B cell (primary cell): Measurements from ENCODE around the gene ADAP2. TPM values are rescaled to one million over a fixed set of nuclear protein-coding genes. Genes with fewer than 3 reads are reported as not detected.

Experiments
- ATAC-seq: fragments of 200-7000 bp; cut with Tn5 transposase; one replicate; pipeline ENCODE4 v1.10.0; 2021; ENCODE audit warnings: low read depth, mild to moderate bottlenecking, moderate number of reproducible peaks, moderate library complexity
- CTCF ChIA-PET: fragments of 350-600 bp; sonication (Branson Sonifier 250); formaldehyde crosslinking; loops from one replicate; lab custom pipeline; 2021; ENCODE audit warnings: antibody characterized with exemption, inconsistent platforms; lab: Charles Lee
- POLR2A ChIA-PET: fragments of 350-600 bp; sonication (Branson Sonifier 250); formaldehyde crosslinking; loops from one replicate; lab custom pipeline; 2021; ENCODE audit warnings: antibody characterized with exemption; lab: Charles Lee
- DNase-seq: peaks from one replicate; pipeline ENCODE4 v3.0.0; 2013
- H2AFZ ChIP-seq: 2 replicates; pipeline ENCODE4 v1.6.1; 2012; ENCODE audit warnings: mild to moderate bottlenecking, low read depth, low read length; ENCODE audit not compliant: insufficient read depth, poor library complexity, severe bottlenecking
- H3K27ac ChIP-seq, 2 donors: 1 replicate in 1 of 2; 2 replicates in 1 of 2; pipeline ENCODE4 v1.5.1; 2012 to 2013; ENCODE audit warnings: low read length in 2 of 2, mild to moderate bottlenecking in 2 of 2, moderate library complexity in 1 of 2
- H3K27me3 ChIP-seq, 4 experiments: fragments of 200-600 bp in 1 of 4; sonication (generic) in 1 of 4; replicated peaks in 1 of 4; 1 replicate in 2 of 4; 2 replicates in 2 of 4; pipeline versions ENCODE4 v1.6.1 to v1.7.0; 2013 to 2016; ENCODE audit warnings: low read length in 3 of 4, mild to moderate bottlenecking in 2 of 4, mixed read lengths in 1 of 4, moderate library complexity in 1 of 4; ENCODE audit not compliant: insufficient read depth in 4 of 4, control insufficient read depth in 3 of 4; ENCODE audit errors: control extremely low read depth in 1 of 4
- H3K36me3 ChIP-seq, 2 experiments: replicated peaks in 1 of 2; 1 replicate in 1 of 2; 2 replicates in 1 of 2; pipeline versions ENCODE4 v1.6.1 to v1.7.1; 2013; ENCODE audit warnings: low read length in 1 of 2; ENCODE audit not compliant: insufficient read depth in 2 of 2, control insufficient read depth in 1 of 2; ENCODE audit errors: control extremely low read depth in 1 of 2, extremely low read depth in 1 of 2
- H3K4me1 ChIP-seq, 2 donors: fragments of 200-600 bp in 1 of 2; sonication (generic) in 1 of 2; 1 replicate in 1 of 2; 2 replicates in 1 of 2; pipeline versions ENCODE4 v1.5.1 to v1.6.1; 2013 to 2017; ENCODE audit warnings: low read length in 2 of 2; ENCODE audit not compliant: control insufficient read depth in 2 of 2, insufficient read depth in 2 of 2
- H3K4me2 ChIP-seq: replicated peaks from 2 replicates; pipeline ENCODE3; 2012; ENCODE audit warnings: mild to moderate bottlenecking, low read depth, low read length; ENCODE audit not compliant: poor library complexity, severe bottlenecking
- H3K4me3 ChIP-seq, 5 experiments: fragments of 200-600 bp in 1 of 5; sonication (generic) in 1 of 5; 1 replicate in 3 of 5; 2 replicates in 2 of 5; pipeline versions ENCODE4 v1.5.1 to v1.7.0; 2011 to 2016; ENCODE audit warnings: low read length in 4 of 5, mild to moderate bottlenecking in 4 of 5, low read depth in 2 of 5, control low read depth in 1 of 5, moderate library complexity in 1 of 5; ENCODE audit not compliant: insufficient read depth in 1 of 5; ENCODE audit errors: control extremely low read depth in 1 of 5, extremely low read depth in 1 of 5
- H3K79me2 ChIP-seq: fragments of 200-600 bp; sonication (generic); one replicate; pipeline ENCODE4 v1.6.0; 2016; ENCODE audit warnings: low read length; ENCODE audit not compliant: control insufficient read depth, insufficient read depth
- H3K9ac ChIP-seq: fragments of 200-600 bp; sonication (generic); 2 replicates; pipeline ENCODE4 v1.6.1; 2017; ENCODE audit warnings: mild to moderate bottlenecking, low read length, moderate library complexity
- H3K9me3 ChIP-seq, 3 donors: one replicate each; pipeline versions ENCODE4 v1.6.1 to v1.7.1; 2013; ENCODE audit warnings: low read length in 2 of 3; ENCODE audit not compliant: control insufficient read depth in 2 of 3, insufficient read depth in 1 of 3; ENCODE audit errors: control extremely low read depth in 1 of 3
- H4K20me1 ChIP-seq: 2 replicates; pipeline ENCODE4 v1.6.0; 2012; ENCODE audit warnings: mild to moderate bottlenecking, low read length; ENCODE audit not compliant: insufficient read depth, control insufficient read depth, poor library complexity, severe bottlenecking
- H3K27ac Mint-ChIP-seq: one replicate; pipeline ENCODE4 v1.8.0; 2021; ENCODE audit warnings: mixed read lengths
- H3K27me3 Mint-ChIP-seq: one replicate; pipeline ENCODE4 v1.8.0; 2021; ENCODE audit warnings: mixed read lengths
- H3K4me1 Mint-ChIP-seq: one replicate; pipeline ENCODE4 v1.8.0; 2021; ENCODE audit warnings: mixed read lengths
- H3K4me3 Mint-ChIP-seq: one replicate; pipeline ENCODE4 v1.8.0; 2021; ENCODE audit warnings: mixed read lengths
- H3K9me3 Mint-ChIP-seq: one replicate; pipeline ENCODE4 v1.8.0; 2022; ENCODE audit warnings: mixed read lengths; ENCODE audit not compliant: insufficient read depth
- CTCF ChIP-seq: fragments of 200-600 bp; IDR thresholded peaks from one replicate; pipeline ENCODE4 v1.8.0; 2022; ENCODE audit warnings: antibody characterized with exemption, mild to moderate bottlenecking
- EZH2 ChIP-seq: IDR thresholded peaks from 2 replicates; pipeline ENCODE4 v1.6.1; 2012; ENCODE audit warnings: borderline replicate concordance, low read depth, mild to moderate bottlenecking, moderate library complexity, low read length; ENCODE audit not compliant: insufficient read depth, poor library complexity, severe bottlenecking
- WGBS: methylation state at CpG from one replicate; pipeline ENCODE4 v1.1.5; 2013; ENCODE audit warnings: missing lambda C conversion rate; ENCODE audit not compliant: insufficient coverage; 5-methylcytosine and 5-hydroxymethylcytosine counted together
- intact Hi-C: fragments of 100-400 bp; cut with micrococcal nuclease; formaldehyde crosslinking; loops from one replicate; pipeline ENCODE4 v1.10.0; 2022
- polyA plus RNA-seq: library from polyadenylated mRNA; depleted of rRNA; stranded (reverse); fragments of >200 nt; gene quantifications from 2 replicates; pipeline ENCODE4 v1.2.3, GENCODE V29; 2012
- total RNA-seq, 2 donors: library from RNA; stranded (reverse); fragments of 120-200 nt in 1 of 2; gene quantifications; 1 replicate in 1 of 2; 2 replicates in 1 of 2; pipeline versions ENCODE4 v1.2.3 to v1.2.4, GENCODE V29; 2013 to 2022

Gene ADAP2
- total and polyA plus RNA-seq, 2 donors (not counting 1 experiment from before 2014, with no cell fraction given) = 8.5 to 14.6 TPM

GRCh38 chr17:30990458-30990857 is 68.7 kb downstream of the ADAP2 start:
- Histone ChIP-seq H3K79me2 (peaks cover under 1% of the 10 kb centered on the region), H3K9me3 (no peaks in the 10 kb centered on the region), H3K27ac (no peak overlapping the region), H3K4me2 (no peak overlapping the region), H4K20me1 (no peaks in the 10 kb centered on the region), H3K4me1 (no peaks in the 10 kb centered on the region), H3K4me3 (no peak overlapping the region), H3K9ac (no peak overlapping the region), H2AFZ (no peak overlapping the region), H3K36me3 (peaks cover 1 to 34% of the 10 kb centered on the region in 2 experiments), H3K27me3 (no peaks in the 10 kb centered on the region)
- intact Hi-C loops = no loop called here
- Mint-ChIP-seq H3K4me3 (no peak overlapping the region), H3K4me1 (no peaks in the 10 kb centered on the region), H3K27me3 (no peaks in the 10 kb centered on the region), H3K9me3 (no peaks in the 10 kb centered on the region), H3K27ac (no peak overlapping the region)
- 100% methylated on average over 1 of the region's 3 CpGs for WGBS
- DNase-seq = no peak
- TF ChIP-seq CTCF = no peak
- TF ChIP-seq EZH2 = no peak
- CTCF ChIA-PET = no interaction called here
- no peak for ATAC-seq
- POLR2A ChIA-PET = no interaction called here

GRCh38 chr17:30992551-30992950 is 70.8 kb downstream of the ADAP2 start:
- H3K79me2 ChIP-seq = no peaks in the 10 kb centered on the region
- intact Hi-C loops = no loop called here
- H4K20me1 ChIP-seq = no peaks in the 10 kb centered on the region
- H3K27me3 ChIP-seq = no peaks in the 10 kb centered on the region
- H3K27me3 Mint-ChIP-seq = no peaks in the 10 kb centered on the region
- H3K9me3 ChIP-seq = no peaks in the 10 kb centered on the region
- no peak overlapping the region for H3K9ac ChIP-seq
- 100% methylated on average over 2 of the region's 3 CpGs for WGBS
- H3K4me1 Mint-ChIP-seq = no peaks in the 10 kb centered on the region
- H3K4me3 Mint-ChIP-seq = no peak overlapping the region
- ChIA-PET CTCF (interaction anchor here (0.6 to 1.5 kb wide), 2 partner anchors 20 to 224 kb away, joined by 3 read pairs; no protein-coding TSS in a partner anchor), POLR2A (no interaction called here)
- no peaks in the 10 kb centered on the region for H3K4me1 ChIP-seq
- H3K27ac ChIP-seq = no peak overlapping the region
- ATAC-seq (no peak), DNase-seq (no peak)
- H3K9me3 Mint-ChIP-seq = no peaks in the 10 kb centered on the region
- H3K4me2 ChIP-seq = no peak overlapping the region
- H3K27ac Mint-ChIP-seq = no peak overlapping the region
- TF ChIP-seq CTCF (no peak), EZH2 (no peak)
- H2AFZ ChIP-seq = no peak overlapping the region
- no peak overlapping the region for H3K4me3 ChIP-seq
- H3K36me3 ChIP-seq = peaks cover 0 to 35% of the 10 kb centered on the region in 2 experiments
